Neural cell (in vitro differentiated cells): ENCODE data around the gene ADCY1.

Experiments used
- CTCF ChIP-seq: fragments of 450-650 bp; IDR thresholded peaks from 2 replicates; pipeline ENCODE4 v1.5.1; 2014; ENCODE audit warnings: antibody characterized with exemption, mild to moderate bottlenecking, moderate library complexity; ENCODE audit not compliant: poor library complexity, severe bottlenecking
- EP300 ChIP-seq: fragments of 450-650 bp; conservative IDR thresholded peaks from 2 replicates; pipeline ENCODE4 v1.6.1; 2014; ENCODE audit warnings: antibody characterized with exemption, mild to moderate bottlenecking, moderate library complexity; ENCODE audit not compliant: poor library complexity, severe bottlenecking
- EZH2 ChIP-seq: fragments of 200-600, 300-800 bp; shearing (Covaris generic), sonication (generic); IDR thresholded peaks from 2 replicates; pipeline ENCODE4 v1.6.1; 2014; ENCODE audit warnings: antibody characterized with exemption, low read length, borderline replicate concordance, mild to moderate bottlenecking; ENCODE audit not compliant: insufficient read depth, poor library complexity, severe bottlenecking
- MXI1 ChIP-seq: fragments of 450-650 bp; conservative IDR thresholded peaks from 2 replicates; pipeline ENCODE4 v1.6.1; 2014; ENCODE audit warnings: antibody characterized with exemption, mild to moderate bottlenecking; ENCODE audit not compliant: poor library complexity, severe bottlenecking
- POLR2AphosphoS5 ChIP-seq: IDR thresholded peaks from 2 replicates; pipeline ENCODE4 v1.6.1; 2012
- RAD21 ChIP-seq: fragments of 450-650 bp; conservative IDR thresholded peaks from 2 replicates; pipeline ENCODE4 v1.6.1; 2014; ENCODE audit warnings: antibody characterized with exemption, mild to moderate bottlenecking, moderate library complexity
- TAF1 ChIP-seq: IDR thresholded peaks from 2 replicates; pipeline ENCODE4 v1.6.1; 2012; ENCODE audit warnings: low read depth

- no peak for TF ChIP-seq CTCF
- TF ChIP-seq POLR2AphosphoS5: no peak
- TF ChIP-seq EZH2: no peak
- TF ChIP-seq RAD21: no peak
- no peak for TF ChIP-seq TAF1
- no peak for TF ChIP-seq MXI1
- TF ChIP-seq EP300: no peak
Measured at GRCh38 chr7:45686441-45687184, 112.4 kb downstream of the ADCY1 start.
